SK-MEL-5 (cell line): Measurements from ENCODE around the gene SPC25. TPM values are rescaled to one million over a fixed set of nuclear protein-coding genes. Genes with fewer than 3 reads are reported as not detected.
"Not testable (repeated sequence)": the region's sequence is repeated elsewhere in the genome, so short reads cannot be mapped to it uniquely, and the experiment has no call there.

Source experiments
- DNase-seq: peaks from one replicate; pipeline ENCODE4 v3.0.0-alpha.2; 2016; ENCODE audit warnings: low read depth, low spot score
- in situ Hi-C: cut with HindIII; loops from 2 replicates; pipeline ENCODE4 v1.10.0; 2016; ENCODE audit warnings: low sequenced_read_pairs, high pct_unique_total_duplicates, low pct_unique_long_range_greater_than_20kb
- polyA plus RNA-seq, 2 experiments: library from polyadenylated mRNA; depleted of rRNA; stranded (reverse); fragments of >200 nt; gene quantifications; 2 replicates each; pipeline ENCODE4 v1.2.3, GENCODE V29; 2015
- total RNA-seq: library from RNA; depleted of rRNA; stranded (reverse); fragments of >200 nt; shearing (Covaris generic); gene quantifications from 2 replicates; pipeline ENCODE4 v1.2.3, GENCODE V29; 2014; rRNA removed

Gene SPC25
- total RNA-seq, result 11.8 and 13.9 TPM in 2 replicates
- polyA plus RNA-seq (2015; cell fraction: cytosol; rRNA removed), result 11.9 and 14.9 TPM in 2 replicates
- 2.9 and 5.6 TPM in 2 replicates for polyA plus RNA-seq (2015; cell fraction: nucleus; rRNA removed)

GRCh38 chr2:168890006-168890782 is at the start of gene SPC25:
SPC25 (minus strand) TSS chr2:168890430; CDS start chr2:168889519, 911 bp downstream.
- DNase-seq, result peak; percentile 94
- in situ Hi-C loops, result no loop called here

DNA sequence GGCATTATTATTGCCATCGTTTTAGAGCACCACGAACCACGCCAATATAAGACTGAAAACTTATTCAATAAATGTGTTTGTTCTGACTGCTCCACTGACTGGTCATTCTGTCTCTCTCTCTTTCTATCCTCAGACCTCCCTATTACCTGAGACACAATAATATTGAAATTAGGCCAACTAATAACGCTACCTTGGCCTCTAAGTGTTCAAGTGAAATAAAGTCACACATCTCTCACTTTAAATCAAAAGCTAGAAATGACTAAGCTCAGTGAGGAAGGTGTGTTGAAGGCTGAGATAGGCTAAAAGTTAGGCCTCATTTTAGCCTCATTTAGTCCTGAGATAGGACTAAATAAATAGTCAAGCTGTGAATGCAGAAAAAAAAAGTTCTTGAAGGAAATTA is 49.7 kb upstream of the SPC25 start:
- in situ Hi-C loops, result no loop called here
- no peak for DNase-seq

- in situ Hi-C loops, result no loop called here
- DNase-seq, result no peak
Observed at GRCh38 chr2:168939061-168939460, 48.8 kb upstream of the SPC25 start.

DNA sequence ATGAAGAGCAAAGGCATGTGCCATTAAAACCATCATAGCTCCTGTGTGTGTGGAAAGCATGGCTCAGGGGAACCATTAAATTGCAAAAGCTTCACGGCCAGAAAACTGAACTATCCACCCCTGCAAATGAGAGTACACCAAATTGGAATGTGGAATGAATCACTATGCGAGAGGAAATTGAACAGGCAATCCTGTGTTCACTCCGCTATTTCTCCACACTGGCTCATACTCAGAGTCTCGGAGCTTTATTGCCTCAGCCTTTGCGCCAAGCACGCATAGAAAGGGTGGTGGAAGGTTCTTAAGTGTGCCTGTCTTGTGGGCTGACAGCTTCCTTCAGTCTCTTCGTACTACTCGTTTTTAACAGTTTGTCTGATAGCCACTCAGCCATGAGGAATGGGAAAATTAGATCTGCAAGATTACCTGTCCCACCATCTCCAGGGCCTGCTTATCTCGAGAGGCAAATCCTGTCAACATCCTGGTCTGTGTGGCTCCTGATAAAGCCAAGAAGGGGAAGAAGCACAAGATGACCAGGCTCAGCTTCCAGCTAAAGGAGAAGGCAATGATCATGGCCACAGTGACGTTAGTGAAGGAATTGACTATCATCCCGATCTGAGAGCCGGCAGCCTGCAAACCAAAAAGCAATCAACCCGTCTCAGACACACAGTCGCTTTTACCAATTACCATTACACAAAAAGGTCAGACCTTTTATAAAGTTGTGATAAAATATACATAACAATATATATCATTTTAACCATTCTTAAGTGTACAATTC is 45.8 kb upstream of the SPC25 start:
- DNase-seq, result peak; percentile 15
- in situ Hi-C loops, result no loop called here

GRCh38 chr2:168934826-168935225 is 44.6 kb upstream of the SPC25 start:
- in situ Hi-C loops, result no loop called here
- no peak for DNase-seq

- in situ Hi-C loops, DNase-seq: not testable (repeated sequence)
Observed at GRCh38 chr2:168932174-168932573, 41.9 kb upstream of the SPC25 start.

GRCh38 chr2:168930242-168930641 is 40.0 kb upstream of the SPC25 start:
- in situ Hi-C loops, result no loop called here
- DNase-seq, result no peak

- peak; percentile 9 for DNase-seq
- in situ Hi-C loops, result no loop called here
Observed at GRCh38 chr2:168929031-168929430, 38.8 kb upstream of the SPC25 start.

DNA sequence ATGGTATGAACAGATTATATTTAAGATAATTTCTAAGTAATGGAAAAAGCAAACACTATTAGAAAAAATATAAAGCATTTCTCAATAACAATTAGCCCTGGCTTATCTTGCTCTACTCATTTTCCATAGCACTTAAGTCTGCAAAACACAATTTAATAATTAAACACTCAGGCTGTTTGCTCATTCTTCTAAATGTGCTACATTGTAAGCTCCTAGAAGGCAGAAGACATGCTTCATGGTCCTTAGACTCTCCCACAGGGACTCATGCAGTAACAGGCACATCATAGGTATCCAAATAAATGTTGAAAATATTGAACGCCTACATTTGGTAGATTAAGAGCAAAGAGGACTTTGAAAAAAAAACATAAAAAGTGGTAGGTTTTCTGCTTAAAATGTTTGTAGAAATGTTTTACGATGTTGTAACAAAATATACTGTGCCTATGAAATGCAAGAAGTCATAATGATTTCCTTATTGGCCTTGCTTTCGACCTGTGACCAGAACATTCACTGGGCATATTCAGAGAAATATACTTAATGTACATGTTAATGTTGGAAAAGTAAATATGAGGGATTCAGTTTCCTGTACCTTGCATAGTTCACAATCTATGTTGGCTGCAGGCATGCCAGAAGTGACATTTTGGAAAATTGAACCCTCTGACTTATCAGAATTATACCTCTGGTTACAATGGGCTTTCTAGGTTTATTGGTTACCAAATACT is 38.0 kb upstream of the SPC25 start:
- no peak for DNase-seq
- in situ Hi-C loops, result no loop called here

- no peak for DNase-seq
- in situ Hi-C loops, result no loop called here
Observed at GRCh38 chr2:168926621-168927386, 36.6 kb upstream of the SPC25 start.

GRCh38 chr2:168920504-168921157 is 30.4 kb upstream of the SPC25 start:
- DNase-seq, result peak; percentile 54
- in situ Hi-C loops, result no loop called here

GRCh38 chr2:168916331-168916675 is 26.1 kb upstream of the SPC25 start:
- DNase-seq, result no peak
- in situ Hi-C loops, result no loop called here

GRCh38 chr2:168915441-168916330 is 25.5 kb upstream of the SPC25 start:
- in situ Hi-C loops, result no loop called here
- DNase-seq, result no peak

- in situ Hi-C loops, result no loop called here
- no peak for DNase-seq
Observed at GRCh38 chr2:168913495-168913894, 23.3 kb upstream of the SPC25 start.

DNA sequence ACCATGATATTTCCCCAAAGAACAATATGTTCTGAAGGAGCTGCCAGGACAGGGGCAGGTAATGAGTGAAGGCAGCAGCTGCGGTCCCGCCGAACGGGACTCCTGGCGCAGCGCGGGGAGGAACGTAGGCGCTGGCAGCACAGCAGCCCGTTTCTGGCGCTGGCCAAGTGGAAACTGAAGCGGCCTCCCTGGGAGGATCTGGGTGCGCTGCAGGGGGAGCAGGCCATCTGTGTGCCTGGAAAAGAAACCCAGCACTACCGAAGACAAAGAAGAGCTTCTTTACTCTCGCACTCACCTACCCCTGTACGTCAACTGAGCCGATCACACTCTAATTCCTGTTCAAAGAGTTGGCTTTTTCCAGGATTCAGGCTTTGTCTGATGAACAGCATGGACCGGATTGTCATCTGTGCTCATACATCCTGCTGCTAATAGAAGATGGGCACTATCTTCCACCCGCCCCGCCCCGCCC is 22.7 kb upstream of the SPC25 start:
- no peak for DNase-seq
- in situ Hi-C loops, result no loop called here

GRCh38 chr2:168912466-168912865 is 22.2 kb upstream of the SPC25 start:
- no peak for DNase-seq
- in situ Hi-C loops, result no loop called here
